Uterus (tissue), 2 donors: Measurements from ENCODE around the gene VEZT.

ENCODE experiments used
- POLR2A ChIP-seq, 2 donors: fragments of 450-650 bp; IDR thresholded peaks; one replicate each; pipeline ENCODE4 v1.6.1; 2016; ENCODE audit warnings: antibody characterized with exemption in 2 of 2, mild to moderate bottlenecking in 1 of 2, moderate library complexity in 1 of 2
- TF ChIP-seq, protein P1 (sequence below), 4 experiments: fragments of 200-600 bp in 2 of 4; fragments of 450-650 bp in 2 of 4; sonication (generic) in 2 of 4; IDR thresholded peaks; one replicate each; pipeline ENCODE4 v1.5.1; 2016 to 2019; ENCODE audit warnings: antibody characterized with exemption in 4 of 4, mild to moderate bottlenecking in 2 of 4, moderate library complexity in 1 of 4

DNA sequence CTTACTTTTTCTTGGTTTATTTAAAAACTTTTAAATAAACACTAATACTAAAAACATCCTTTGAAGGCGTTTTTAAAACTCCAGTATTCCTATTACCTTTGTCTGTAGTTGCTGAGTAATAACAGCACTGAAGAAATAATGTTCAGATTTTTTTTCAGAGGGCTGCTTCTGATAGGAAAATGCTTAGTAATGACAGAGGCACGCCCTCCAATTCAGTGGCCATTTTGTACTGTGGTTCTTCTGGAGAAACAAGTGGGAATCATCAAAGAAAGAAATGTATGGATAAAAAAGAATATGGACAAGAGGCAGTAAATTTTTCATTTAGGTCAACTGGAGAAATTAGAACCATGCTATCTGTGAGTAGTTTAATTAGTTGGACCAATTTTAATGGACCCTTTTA, 13.6 kb downstream of the VEZT start:
- TF ChIP-seq POLR2A (IDR thresholded peaks at IDR 0.05): no peak
- TF ChIP-seq, protein P1, sequence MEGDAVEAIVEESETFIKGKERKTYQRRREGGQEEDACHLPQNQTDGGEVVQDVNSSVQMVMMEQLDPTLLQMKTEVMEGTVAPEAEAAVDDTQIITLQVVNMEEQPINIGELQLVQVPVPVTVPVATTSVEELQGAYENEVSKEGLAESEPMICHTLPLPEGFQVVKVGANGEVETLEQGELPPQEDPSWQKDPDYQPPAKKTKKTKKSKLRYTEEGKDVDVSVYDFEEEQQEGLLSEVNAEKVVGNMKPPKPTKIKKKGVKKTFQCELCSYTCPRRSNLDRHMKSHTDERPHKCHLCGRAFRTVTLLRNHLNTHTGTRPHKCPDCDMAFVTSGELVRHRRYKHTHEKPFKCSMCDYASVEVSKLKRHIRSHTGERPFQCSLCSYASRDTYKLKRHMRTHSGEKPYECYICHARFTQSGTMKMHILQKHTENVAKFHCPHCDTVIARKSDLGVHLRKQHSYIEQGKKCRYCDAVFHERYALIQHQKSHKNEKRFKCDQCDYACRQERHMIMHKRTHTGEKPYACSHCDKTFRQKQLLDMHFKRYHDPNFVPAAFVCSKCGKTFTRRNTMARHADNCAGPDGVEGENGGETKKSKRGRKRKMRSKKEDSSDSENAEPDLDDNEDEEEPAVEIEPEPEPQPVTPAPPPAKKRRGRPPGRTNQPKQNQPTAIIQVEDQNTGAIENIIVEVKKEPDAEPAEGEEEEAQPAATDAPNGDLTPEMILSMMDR (IDR thresholded peaks at IDR 0.05): no peak
